Thyroid gland (tissue), 4 donors: Measurements from ENCODE around the gene BRAF. TPM values are rescaled to one million over a fixed set of nuclear protein-coding genes. Genes with fewer than 3 reads are reported as not detected.

ENCODE experiments used
- DNase-seq, 2 donors: peaks; one replicate each; pipeline ENCODE4 v3.0.0-alpha.2; 2019
- H3K27ac ChIP-seq, 3 donors: fragments of 200-600 bp; sonication (generic); 1 replicate in 2 of 3; 2 replicates in 1 of 3; pipeline ENCODE4 v1.5.1; 2016 to 2019; ENCODE audit warnings: mild to moderate bottlenecking in 1 of 3, moderate library complexity in 1 of 3
- H3K27me3 ChIP-seq: fragments of 200-600 bp; sonication (generic); one replicate; pipeline ENCODE4 v1.5.1; 2019
- H3K36me3 ChIP-seq, 2 donors: fragments of 200-600 bp; sonication (generic); one replicate each; pipeline ENCODE4 v1.5.1; 2016 to 2019
- H3K4me1 ChIP-seq, 2 donors: fragments of 200-600 bp; sonication (generic); one replicate each; pipeline ENCODE4 v1.5.1; 2017 to 2019
- H3K4me3 ChIP-seq, 3 donors: fragments of 200-600 bp; sonication (generic); replicated peaks in 1 of 3; 1 replicate in 2 of 3; 2 replicates in 1 of 3; pipeline ENCODE4 v1.5.1; 2016; ENCODE audit warnings: mild to moderate bottlenecking in 1 of 3
- H3K9me3 ChIP-seq: fragments of 200-600 bp; sonication (generic); one replicate; pipeline ENCODE4 v1.5.1; 2017
- POLR2A ChIP-seq, 2 donors: fragments of 450-650 bp; IDR thresholded peaks; one replicate each; pipeline ENCODE4 v1.6.1; 2017; ENCODE audit warnings: antibody characterized with exemption in 2 of 2, mild to moderate bottlenecking in 2 of 2, moderate library complexity in 1 of 2
- WGBS, 2 donors: methylation state at CpG; one replicate each; pipeline ENCODE4 v1.1.5; 2017; 5-methylcytosine and 5-hydroxymethylcytosine counted together
- intact Hi-C: fragments of 100-400 bp; cut with DNase I; formaldehyde crosslinking; loops from one replicate; pipeline ENCODE4 v1.15.1; 2023
- total RNA-seq, 4 donors: library from RNA; depleted of rRNA; stranded (reverse); fragments of >200 nt; gene quantifications; one replicate each; pipeline ENCODE4 v1.2.3, GENCODE V29; 2016
- TF ChIP-seq, protein P1 (sequence below), 6 experiments: fragments of 200-600 bp in 3 of 6; fragments of 450-650 bp in 3 of 6; sonication (generic) in 3 of 6; IDR thresholded peaks; one replicate each; pipeline ENCODE4 v1.5.1; 2016 to 2019; ENCODE audit warnings: antibody characterized with exemption in 6 of 6, mild to moderate bottlenecking in 2 of 6, inconsistent platforms in 1 of 6, moderate library complexity in 1 of 6

The BRAF gene
- total RNA-seq, 4 donors from 2014 or later = 71.5 to 135 (median 102) TPM

DNA sequence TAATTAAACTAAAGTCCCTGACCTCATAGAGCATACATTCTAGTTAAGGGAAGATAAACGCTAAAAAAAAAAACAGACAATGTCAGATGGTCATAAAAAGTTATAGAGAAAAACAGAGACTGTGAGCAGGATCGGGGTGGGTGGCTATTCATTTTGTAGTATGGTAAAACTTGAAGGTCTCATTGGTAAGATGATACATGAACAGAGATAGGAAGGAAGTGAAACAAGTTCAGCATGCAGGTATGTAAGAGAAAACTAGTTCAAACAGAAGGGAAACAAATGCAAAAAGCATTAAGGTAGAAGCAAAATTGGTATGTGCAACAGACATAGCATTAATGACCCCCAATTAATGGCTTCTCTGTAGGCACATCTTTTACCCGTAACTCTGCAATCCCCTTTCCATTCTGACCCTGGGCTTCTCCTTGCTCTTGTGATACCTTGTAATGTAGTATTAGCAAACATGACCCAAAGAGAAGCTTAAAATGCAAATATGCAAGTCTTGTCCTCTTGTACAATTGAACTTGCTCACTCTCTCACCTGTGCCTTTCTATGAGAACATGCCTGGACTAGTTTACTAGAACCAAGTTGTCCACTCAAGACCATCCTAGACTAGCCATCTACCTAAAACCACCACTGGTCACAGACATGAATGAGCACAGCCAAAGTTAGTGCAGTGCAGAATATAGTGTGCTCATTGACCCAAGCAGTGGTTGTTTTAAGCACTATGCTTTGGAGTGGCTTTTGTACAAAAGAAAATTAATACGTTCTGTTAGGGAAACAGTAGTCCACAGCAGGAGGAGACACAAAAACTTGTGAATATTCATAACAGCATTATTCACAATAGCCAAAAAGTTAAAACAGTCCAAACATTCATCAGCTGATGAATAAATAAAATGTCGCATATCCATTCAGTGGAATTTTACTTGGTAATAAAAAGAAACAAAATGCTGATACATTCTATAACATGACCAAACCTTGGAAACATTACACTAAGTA lies 57.0 kb downstream of the BRAF start:
- no peaks in the 10 kb centered on the region for H3K36me3 ChIP-seq
- H3K27ac ChIP-seq = no peak overlapping the region
- TF ChIP-seq, protein P1, sequence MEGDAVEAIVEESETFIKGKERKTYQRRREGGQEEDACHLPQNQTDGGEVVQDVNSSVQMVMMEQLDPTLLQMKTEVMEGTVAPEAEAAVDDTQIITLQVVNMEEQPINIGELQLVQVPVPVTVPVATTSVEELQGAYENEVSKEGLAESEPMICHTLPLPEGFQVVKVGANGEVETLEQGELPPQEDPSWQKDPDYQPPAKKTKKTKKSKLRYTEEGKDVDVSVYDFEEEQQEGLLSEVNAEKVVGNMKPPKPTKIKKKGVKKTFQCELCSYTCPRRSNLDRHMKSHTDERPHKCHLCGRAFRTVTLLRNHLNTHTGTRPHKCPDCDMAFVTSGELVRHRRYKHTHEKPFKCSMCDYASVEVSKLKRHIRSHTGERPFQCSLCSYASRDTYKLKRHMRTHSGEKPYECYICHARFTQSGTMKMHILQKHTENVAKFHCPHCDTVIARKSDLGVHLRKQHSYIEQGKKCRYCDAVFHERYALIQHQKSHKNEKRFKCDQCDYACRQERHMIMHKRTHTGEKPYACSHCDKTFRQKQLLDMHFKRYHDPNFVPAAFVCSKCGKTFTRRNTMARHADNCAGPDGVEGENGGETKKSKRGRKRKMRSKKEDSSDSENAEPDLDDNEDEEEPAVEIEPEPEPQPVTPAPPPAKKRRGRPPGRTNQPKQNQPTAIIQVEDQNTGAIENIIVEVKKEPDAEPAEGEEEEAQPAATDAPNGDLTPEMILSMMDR (IDR thresholded peaks at IDR 0.05) = no peak
- no peak for TF ChIP-seq POLR2A (IDR thresholded peaks at IDR 0.05)
- intact Hi-C loops = no loop called here
- no peak overlapping the region for H3K4me3 ChIP-seq
- WGBS, 2 donors = 79 to 80% methylated on average over 5 of the region's 5 CpGs
- H3K4me1 ChIP-seq = peaks cover 17 to 24% of the 10 kb centered on the region in 2 donors
- H3K9me3 ChIP-seq = no peaks in the 10 kb centered on the region
- DNase-seq = peak; percentile 6 to 11
- H3K27me3 ChIP-seq = no peaks in the 10 kb centered on the region

DNA sequence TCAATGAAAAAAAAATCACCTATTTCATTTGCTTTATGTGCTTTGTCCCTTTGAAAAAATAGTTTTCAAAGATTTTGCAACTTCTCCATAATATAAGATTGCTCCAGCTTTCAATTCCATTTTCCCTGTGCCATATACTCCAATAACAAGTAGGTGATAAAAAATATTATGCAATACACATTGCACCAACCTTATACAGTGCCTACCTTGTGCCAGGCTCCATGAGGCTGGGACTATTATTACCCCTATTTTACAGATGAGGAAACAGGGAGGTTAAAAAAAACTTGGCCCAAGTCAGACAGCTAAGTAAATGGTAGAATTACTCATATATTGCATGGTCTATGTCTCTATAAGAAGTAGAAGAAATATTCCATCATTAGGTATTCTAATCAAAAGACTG lies 57.8 kb downstream of the BRAF start:
- H3K4me1 ChIP-seq = peaks cover 17 to 27% of the 10 kb centered on the region in 2 donors
- no peak for DNase-seq
- H3K36me3 ChIP-seq = no peaks in the 10 kb centered on the region
- intact Hi-C loops = no loop called here
- no peak overlapping the region for H3K4me3 ChIP-seq
- H3K9me3 ChIP-seq = no peaks in the 10 kb centered on the region
- no peak for TF ChIP-seq POLR2A (IDR thresholded peaks at IDR 0.05)
- TF ChIP-seq, protein P1 (IDR thresholded peaks at IDR 0.05) = no peak
- H3K27ac ChIP-seq = no peak overlapping the region
- no peaks in the 10 kb centered on the region for H3K27me3 ChIP-seq

DNA sequence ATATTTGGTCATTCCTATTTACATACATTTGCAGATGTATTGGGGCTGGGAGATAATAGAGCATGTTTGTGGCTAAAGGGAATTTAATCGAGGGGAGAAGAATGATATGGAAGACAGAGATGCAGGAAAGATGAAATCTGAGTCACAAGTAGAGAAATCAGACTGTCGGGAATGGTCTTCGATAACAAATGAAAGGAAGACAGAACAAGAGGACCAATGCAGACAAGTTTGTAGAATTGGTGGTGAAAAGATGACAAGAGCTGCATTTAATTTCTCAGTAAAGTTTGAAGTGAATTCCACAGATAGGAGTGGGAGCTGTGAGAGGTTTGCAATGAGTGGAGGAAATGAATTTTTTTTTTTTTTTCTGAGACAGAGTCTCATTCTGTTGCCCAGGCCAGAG lies 60.0 kb downstream of the BRAF start:
- TF ChIP-seq, protein P1 (IDR thresholded peaks at IDR 0.05) = no peak
- TF ChIP-seq POLR2A (IDR thresholded peaks at IDR 0.05) = no peak
- H3K27me3 ChIP-seq = no peaks in the 10 kb centered on the region
- DNase-seq = no peak
- H3K27ac ChIP-seq = no peak overlapping the region
- H3K36me3 ChIP-seq = no peaks in the 10 kb centered on the region
- intact Hi-C loops = no loop called here
- WGBS, 2 donors = 95 to 97% methylated on average over 3 of the region's 3 CpGs
- no peaks in the 10 kb centered on the region for H3K9me3 ChIP-seq
- H3K4me3 ChIP-seq = no peak overlapping the region
- H3K4me1 ChIP-seq = peaks cover 21 to 27% of the 10 kb centered on the region in 2 donors

DNA sequence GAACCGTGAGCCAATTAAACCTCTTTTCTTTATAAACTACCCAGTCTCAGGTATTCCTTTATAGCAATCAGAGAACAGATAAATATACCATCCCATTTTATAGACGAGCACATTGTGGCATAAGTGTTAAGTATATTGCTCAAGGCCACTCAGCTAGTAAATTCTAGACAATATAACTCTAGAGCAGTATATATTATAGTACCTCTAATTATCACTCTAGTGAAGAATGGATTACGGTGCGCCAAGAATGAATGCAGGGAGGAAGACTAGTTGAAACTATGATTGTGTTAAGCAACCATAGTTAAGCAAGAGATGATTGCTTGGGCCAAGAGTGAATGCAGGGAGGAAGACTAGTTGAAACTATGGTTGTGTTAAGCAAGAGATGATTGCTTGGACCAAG lies 60.9 kb downstream of the BRAF start:
- peaks cover 19 to 21% of the 10 kb centered on the region in 2 donors for H3K4me1 ChIP-seq
- no peaks in the 10 kb centered on the region for H3K9me3 ChIP-seq
- WGBS, 2 donors = 97 to 99% methylated on average over 4 of the region's 4 CpGs
- no peak overlapping the region for H3K4me3 ChIP-seq
- intact Hi-C loops = no loop called here
- H3K27me3 ChIP-seq = no peaks in the 10 kb centered on the region
- TF ChIP-seq, protein P1 (IDR thresholded peaks at IDR 0.05) = no peak
- TF ChIP-seq POLR2A (IDR thresholded peaks at IDR 0.05) = no peak
- no peak overlapping the region for H3K27ac ChIP-seq
- H3K36me3 ChIP-seq = no peaks in the 10 kb centered on the region
- no peak for DNase-seq

DNA sequence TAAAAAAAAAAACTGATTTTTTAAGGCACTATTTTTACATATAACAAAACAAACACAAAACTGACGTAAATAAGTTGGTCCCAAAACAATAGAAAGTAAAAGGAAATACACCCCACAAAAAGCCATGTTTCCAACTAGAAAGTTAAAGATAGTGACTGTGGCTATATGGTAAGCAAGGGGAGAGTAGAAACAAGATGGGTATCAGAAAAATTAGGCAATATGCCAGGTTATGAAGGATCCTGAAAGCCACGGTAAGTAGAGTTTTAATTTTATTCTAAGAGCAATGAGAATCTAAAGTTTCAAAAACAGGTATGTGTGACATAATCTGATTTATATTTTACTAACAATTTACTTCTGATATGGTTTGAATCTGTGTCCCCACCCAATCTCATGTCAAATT lies 61.5 kb downstream of the BRAF start:
- intact Hi-C loops = no loop called here
- H3K9me3 ChIP-seq = no peaks in the 10 kb centered on the region
- H3K4me1 ChIP-seq = peaks cover 13 to 16% of the 10 kb centered on the region in 2 donors
- 83 to 87% methylated on average over 2 of the region's 2 CpGs for WGBS, 2 donors
- no peak for TF ChIP-seq POLR2A (IDR thresholded peaks at IDR 0.05)
- TF ChIP-seq, protein P1 (IDR thresholded peaks at IDR 0.05) = no peak
- H3K27me3 ChIP-seq = no peaks in the 10 kb centered on the region
- H3K4me3 ChIP-seq = no peak overlapping the region
- H3K27ac ChIP-seq = no peak overlapping the region
- DNase-seq = no peak
- H3K36me3 ChIP-seq = no peaks in the 10 kb centered on the region
